ENCODE data around the gene SLC9A4.

Gene SLC9A4

DNA sequence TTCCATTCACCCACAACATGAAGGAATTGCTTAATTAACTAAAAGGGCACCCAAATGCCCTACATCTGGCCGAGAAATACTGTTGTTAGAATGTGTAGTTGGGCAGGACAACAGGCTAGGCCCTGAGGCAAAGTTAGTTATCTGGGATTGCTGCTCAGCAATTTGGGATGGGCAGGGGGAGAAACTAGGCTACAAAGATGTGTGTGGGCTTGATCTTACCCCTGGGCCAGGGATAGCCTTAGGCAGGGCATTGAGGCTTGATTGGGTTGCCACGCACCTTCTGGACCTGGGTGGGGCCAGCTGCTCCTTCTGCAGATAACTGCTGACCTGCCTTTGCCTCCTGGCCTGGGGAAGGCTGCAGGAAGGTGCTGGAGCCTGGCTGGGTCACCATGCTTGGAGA is 40.6 kb upstream of the SLC9A4 start:
- no peak overlapping the region for H3K4me3 ChIP-seq (ENCODE audit: insufficient read length, low read depth)
- no peak for TF ChIP-seq ZNF274 (IDR thresholded peaks at IDR 0.05; ENCODE audit: low read depth, low read length)
- TF ChIP-seq SUZ12 (IDR thresholded peaks at IDR 0.05; ENCODE audit: extremely low read depth, insufficient read depth, insufficient read length): no peak
- no peak for TF ChIP-seq YY1 (IDR thresholded peaks at IDR 0.05; ENCODE audit: insufficient read depth, insufficient read length)
- H3K4me1 ChIP-seq (ENCODE audit: insufficient read depth, insufficient read length): peaks cover 2% of the 10 kb centered on the region

DNA sequence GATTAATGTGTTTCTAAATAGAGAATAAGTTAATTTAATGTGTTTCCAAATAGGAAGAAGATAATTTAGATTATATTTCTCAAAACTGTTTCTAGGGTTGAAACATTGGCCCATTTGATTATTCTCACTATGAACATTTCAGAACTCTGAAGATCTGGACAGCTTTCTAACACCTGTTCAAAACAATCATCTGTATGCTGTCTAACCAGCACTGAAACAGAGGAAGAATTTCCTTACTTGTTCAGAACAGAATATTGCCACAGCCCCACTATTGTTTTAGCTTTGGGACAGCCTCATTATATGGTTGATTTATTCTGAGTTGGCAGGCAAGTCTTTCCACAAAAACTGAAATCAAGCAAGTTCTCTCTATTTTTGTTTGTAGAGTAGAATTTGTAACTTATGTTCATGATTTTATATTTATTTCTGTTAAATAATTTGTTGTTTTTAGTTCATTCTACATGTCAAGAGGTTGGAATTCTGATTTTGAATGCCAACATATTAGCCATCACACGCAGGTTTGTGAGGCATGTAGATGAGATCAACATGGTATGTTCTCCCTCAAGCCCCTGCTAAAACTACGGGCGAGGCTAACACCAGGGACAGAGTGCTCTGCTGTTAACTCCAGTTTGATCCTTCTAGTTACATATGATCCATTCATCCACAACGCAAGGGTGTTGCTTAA is 38.9 kb upstream of the SLC9A4 start:
- H3K4me1 ChIP-seq (ENCODE audit: insufficient read depth, insufficient read length): peaks cover 2% of the 10 kb centered on the region
- H3K9ac ChIP-seq (ENCODE audit: insufficient read length, low read depth): no peak overlapping the region
- DNase-seq (ENCODE audit: low read depth, low spot score): no peak
- H3K36me3 ChIP-seq (ENCODE audit: insufficient read depth, insufficient read length, low read length): no peaks in the 10 kb centered on the region
- H3K9me3 ChIP-seq (ENCODE audit: insufficient read depth, low read length): no peaks in the 10 kb centered on the region
- no peak overlapping the region for H3K4me3 ChIP-seq (ENCODE audit: insufficient read length, low read depth)
- no peak for TF ChIP-seq SUZ12 (IDR thresholded peaks at IDR 0.05; ENCODE audit: extremely low read depth, insufficient read depth, insufficient read length)
- H3K27me3 ChIP-seq (ENCODE audit: insufficient read depth, insufficient read length): no peaks in the 10 kb centered on the region

More for the DNA sequence above, 40.6 kb upstream of the SLC9A4 start:
- Histone ChIP-seq H3K27me3 (ENCODE audit: insufficient read depth, insufficient read length) (no peaks in the 10 kb centered on the region), H3K9ac (ENCODE audit: insufficient read length, low read depth) (no peak overlapping the region), H3K36me3 (ENCODE audit: insufficient read depth, insufficient read length, low read length) (no peaks in the 10 kb centered on the region), H3K9me3 (ENCODE audit: insufficient read depth, low read length) (no peaks in the 10 kb centered on the region)
- DNase-seq (ENCODE audit: low read depth, low spot score): no peak

- Histone ChIP-seq H3K4me1 (ENCODE audit: insufficient read depth, insufficient read length) (peaks cover 2% of the 10 kb centered on the region), H3K9me3 (ENCODE audit: insufficient read depth, low read length) (no peaks in the 10 kb centered on the region), H3K27me3 (ENCODE audit: insufficient read depth, insufficient read length) (no peaks in the 10 kb centered on the region), H3K9ac (ENCODE audit: insufficient read length, low read depth) (no peak overlapping the region), H3K4me3 (ENCODE audit: insufficient read length, low read depth) (no peak overlapping the region), H3K36me3 (ENCODE audit: insufficient read depth, insufficient read length, low read length) (no peaks in the 10 kb centered on the region)
- TF ChIP-seq ZNF274 (IDR thresholded peaks at IDR 0.05; ENCODE audit: low read depth, low read length): no peak
- TF ChIP-seq SUZ12 (IDR thresholded peaks at IDR 0.05; ENCODE audit: extremely low read depth, insufficient read depth, insufficient read length): no peak
- no peak for TF ChIP-seq YY1 (IDR thresholded peaks at IDR 0.05; ENCODE audit: insufficient read depth, insufficient read length)
- DNase-seq (ENCODE audit: low read depth, low spot score): no peak
Measured at GRCh38 chr2:102434655-102435381, 38.2 kb upstream of the SLC9A4 start.

DNA sequence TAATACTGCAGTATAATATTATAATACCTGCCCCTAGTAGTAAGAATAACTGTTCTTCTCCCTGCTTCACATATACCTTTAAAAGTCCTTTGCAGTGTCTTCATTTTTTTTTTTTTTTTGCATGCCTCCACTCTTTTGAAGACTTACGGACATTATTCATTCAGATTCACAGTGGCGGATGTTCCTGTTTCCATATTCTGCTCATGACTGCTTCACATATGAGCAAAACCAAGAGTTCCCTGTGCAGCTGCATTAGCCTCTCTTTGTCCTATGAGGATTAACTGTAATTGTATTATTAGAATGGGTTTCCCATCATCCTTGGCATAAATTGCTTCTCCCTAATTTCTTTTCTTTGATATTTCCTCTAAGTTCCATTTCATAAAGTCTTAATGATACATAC is 37.3 kb upstream of the SLC9A4 start:
- H3K9ac ChIP-seq (ENCODE audit: insufficient read length, low read depth): no peak overlapping the region
- H3K4me3 ChIP-seq (ENCODE audit: insufficient read length, low read depth): no peak overlapping the region
- H3K4me1 ChIP-seq (ENCODE audit: insufficient read depth, insufficient read length): peaks cover 2% of the 10 kb centered on the region
- DNase-seq (ENCODE audit: low read depth, low spot score): no peak
- no peaks in the 10 kb centered on the region for H3K36me3 ChIP-seq (ENCODE audit: insufficient read depth, insufficient read length, low read length)
- no peaks in the 10 kb centered on the region for H3K9me3 ChIP-seq (ENCODE audit: insufficient read depth, low read length)
- no peak for TF ChIP-seq SUZ12 (IDR thresholded peaks at IDR 0.05; ENCODE audit: extremely low read depth, insufficient read depth, insufficient read length)
- TF ChIP-seq ZNF274 (IDR thresholded peaks at IDR 0.05; ENCODE audit: low read depth, low read length): no peak
- no peak for TF ChIP-seq YY1 (IDR thresholded peaks at IDR 0.05; ENCODE audit: insufficient read depth, insufficient read length)
- H3K27me3 ChIP-seq (ENCODE audit: insufficient read depth, insufficient read length): no peaks in the 10 kb centered on the region

DNA sequence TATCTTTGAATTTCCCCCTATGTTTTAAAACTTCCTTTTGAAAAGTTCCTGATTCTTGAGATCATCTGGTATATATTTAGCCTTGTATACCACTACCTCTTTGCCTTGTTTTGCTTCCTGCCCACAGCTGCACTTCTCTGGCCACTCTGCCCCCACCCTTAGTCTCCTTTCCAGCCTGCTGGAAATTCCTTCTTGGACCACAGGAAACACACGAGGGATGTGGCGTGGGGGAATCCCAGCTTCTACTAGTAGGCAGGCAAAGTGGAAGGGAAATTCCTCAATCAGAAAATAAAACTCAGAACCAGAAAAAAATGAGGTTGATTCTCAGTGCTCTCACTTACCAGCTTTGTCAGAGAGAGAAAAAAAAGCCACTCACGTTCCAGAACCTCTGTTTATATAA is 36.7 kb upstream of the SLC9A4 start:
- no peaks in the 10 kb centered on the region for H3K27me3 ChIP-seq (ENCODE audit: insufficient read depth, insufficient read length)
- no peak for DNase-seq (ENCODE audit: low read depth, low spot score)
- H3K9me3 ChIP-seq (ENCODE audit: insufficient read depth, low read length): no peaks in the 10 kb centered on the region
- H3K9ac ChIP-seq (ENCODE audit: insufficient read length, low read depth): no peak overlapping the region
- no peak overlapping the region for H3K4me3 ChIP-seq (ENCODE audit: insufficient read length, low read depth)
- no peaks in the 10 kb centered on the region for H3K36me3 ChIP-seq (ENCODE audit: insufficient read depth, insufficient read length, low read length)
- no peak for TF ChIP-seq SUZ12 (IDR thresholded peaks at IDR 0.05; ENCODE audit: extremely low read depth, insufficient read depth, insufficient read length)
- no peak for TF ChIP-seq ZNF274 (IDR thresholded peaks at IDR 0.05; ENCODE audit: low read depth, low read length)
- no peak for TF ChIP-seq YY1 (IDR thresholded peaks at IDR 0.05; ENCODE audit: insufficient read depth, insufficient read length)
- peaks cover 2% of the 10 kb centered on the region for H3K4me1 ChIP-seq (ENCODE audit: insufficient read depth, insufficient read length)

DNA sequence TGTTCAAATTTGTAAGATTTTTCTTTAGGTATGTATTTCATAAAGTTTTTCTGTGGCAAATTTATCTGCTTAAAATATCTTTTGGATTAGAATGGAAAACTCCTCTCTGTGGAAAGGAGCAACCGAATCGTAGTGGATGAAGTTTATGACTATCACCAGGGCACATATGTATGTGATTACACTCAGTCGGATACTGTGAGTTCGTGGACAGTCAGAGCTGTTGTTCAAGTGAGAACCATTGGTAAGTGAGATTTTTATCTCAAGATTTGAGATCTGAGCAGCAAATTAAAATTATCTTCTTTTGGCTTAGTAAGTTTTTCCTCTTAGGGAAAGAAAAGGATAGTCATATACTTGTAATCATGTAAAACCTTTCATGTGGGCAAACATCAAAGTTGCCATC is 35.9 kb upstream of the SLC9A4 start:
- H3K36me3 ChIP-seq (ENCODE audit: insufficient read depth, insufficient read length, low read length): no peaks in the 10 kb centered on the region
- TF ChIP-seq SUZ12 (IDR thresholded peaks at IDR 0.05; ENCODE audit: extremely low read depth, insufficient read depth, insufficient read length): no peak
- TF ChIP-seq ZNF274 (IDR thresholded peaks at IDR 0.05; ENCODE audit: low read depth, low read length): no peak
- no peak for TF ChIP-seq YY1 (IDR thresholded peaks at IDR 0.05; ENCODE audit: insufficient read depth, insufficient read length)
- H3K9me3 ChIP-seq (ENCODE audit: insufficient read depth, low read length): no peaks in the 10 kb centered on the region
- no peak for DNase-seq (ENCODE audit: low read depth, low spot score)
- no peak overlapping the region for H3K4me3 ChIP-seq (ENCODE audit: insufficient read length, low read depth)
- peaks cover 2% of the 10 kb centered on the region for H3K4me1 ChIP-seq (ENCODE audit: insufficient read depth, insufficient read length)
- no peak overlapping the region for H3K9ac ChIP-seq (ENCODE audit: insufficient read length, low read depth)
- no peaks in the 10 kb centered on the region for H3K27me3 ChIP-seq (ENCODE audit: insufficient read depth, insufficient read length)

- DNase-seq (ENCODE audit: low read depth, low spot score): no peak
- Histone ChIP-seq H3K9me3 (ENCODE audit: insufficient read depth, low read length) (no peaks in the 10 kb centered on the region), H3K36me3 (ENCODE audit: insufficient read depth, insufficient read length, low read length) (no peaks in the 10 kb centered on the region), H3K4me1 (ENCODE audit: insufficient read depth, insufficient read length) (no peaks in the 10 kb centered on the region), H3K4me3 (ENCODE audit: insufficient read length, low read depth) (no peak overlapping the region), H3K9ac (ENCODE audit: insufficient read length, low read depth) (no peak overlapping the region), H3K27me3 (ENCODE audit: insufficient read depth, insufficient read length) (no peaks in the 10 kb centered on the region)
- TF ChIP-seq SUZ12 (IDR thresholded peaks at IDR 0.05; ENCODE audit: extremely low read depth, insufficient read depth, insufficient read length): no peak
Measured at GRCh38 chr2:102438111-102438510, 34.9 kb upstream of the SLC9A4 start.

All from NT2/D1 (cell line).